Measurements from ENCODE around the gene CLEC16A. TPM values are rescaled to one million over a fixed set of nuclear protein-coding genes. Genes with fewer than 3 reads are reported as not detected.
A peak's percentile ranks its signal among the peaks of the same experiment; 100 is the strongest.

Gene CLEC16A
- total and polyA plus RNA-seq, 4 donors = 14.3 to 44.4 (median 26.4) TPM

DNA sequence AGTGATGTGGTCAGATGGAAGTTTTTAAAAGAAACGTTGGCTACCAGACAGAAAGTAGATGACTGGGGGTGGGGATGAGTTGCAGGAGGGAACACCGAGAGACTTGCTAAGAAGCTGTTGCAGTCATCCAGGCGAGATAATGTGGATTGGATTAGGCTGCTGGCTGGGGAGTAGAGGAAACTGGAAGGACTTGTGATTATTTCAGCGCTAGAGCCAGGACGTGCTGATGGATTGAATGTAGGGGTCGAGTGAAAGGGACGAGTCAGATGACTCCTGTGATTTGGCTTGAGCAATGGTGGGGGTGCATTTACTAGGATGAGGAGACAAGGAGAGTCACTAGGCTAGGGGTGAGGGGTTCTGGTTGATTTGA is 88.5 kb downstream of the CLEC16A start:
- H3K27ac ChIP-seq (ENCODE audit: low read depth in 1 of 2, low read length in 1 of 2) = peak overlapping the region; percentile 13 to 14
- peaks cover 4 to 34% (median 16%) of the 10 kb centered on the region in 5 donors for H3K4me1 ChIP-seq (ENCODE audit: control insufficient read depth in 5 of 5, insufficient read depth in 5 of 5, low read length in 5 of 5)
- TF ChIP-seq, protein P1, sequence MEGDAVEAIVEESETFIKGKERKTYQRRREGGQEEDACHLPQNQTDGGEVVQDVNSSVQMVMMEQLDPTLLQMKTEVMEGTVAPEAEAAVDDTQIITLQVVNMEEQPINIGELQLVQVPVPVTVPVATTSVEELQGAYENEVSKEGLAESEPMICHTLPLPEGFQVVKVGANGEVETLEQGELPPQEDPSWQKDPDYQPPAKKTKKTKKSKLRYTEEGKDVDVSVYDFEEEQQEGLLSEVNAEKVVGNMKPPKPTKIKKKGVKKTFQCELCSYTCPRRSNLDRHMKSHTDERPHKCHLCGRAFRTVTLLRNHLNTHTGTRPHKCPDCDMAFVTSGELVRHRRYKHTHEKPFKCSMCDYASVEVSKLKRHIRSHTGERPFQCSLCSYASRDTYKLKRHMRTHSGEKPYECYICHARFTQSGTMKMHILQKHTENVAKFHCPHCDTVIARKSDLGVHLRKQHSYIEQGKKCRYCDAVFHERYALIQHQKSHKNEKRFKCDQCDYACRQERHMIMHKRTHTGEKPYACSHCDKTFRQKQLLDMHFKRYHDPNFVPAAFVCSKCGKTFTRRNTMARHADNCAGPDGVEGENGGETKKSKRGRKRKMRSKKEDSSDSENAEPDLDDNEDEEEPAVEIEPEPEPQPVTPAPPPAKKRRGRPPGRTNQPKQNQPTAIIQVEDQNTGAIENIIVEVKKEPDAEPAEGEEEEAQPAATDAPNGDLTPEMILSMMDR (IDR thresholded peaks at IDR 0.05; ENCODE audit: control extremely low read depth, extremely low read depth) = no peak
- H3K27me3 ChIP-seq (ENCODE audit: control insufficient read depth in 3 of 3, insufficient read depth in 3 of 3, low read length in 2 of 3) = no peaks in the 10 kb centered on the region
- H3K9ac ChIP-seq (ENCODE audit: insufficient read depth in 1 of 2, low read length in 2 of 2) = no peak overlapping the region
- 79 to 83% methylated on average over 7 of the region's 7 CpGs for WGBS, 2 donors
- no peak for ATAC-seq (ENCODE audit: insufficient read depth, low FRiP score)
- peaks cover 0 to 7% (median under 1%) of the 10 kb centered on the region in 4 donors for H3K9me3 ChIP-seq (ENCODE audit: control insufficient read depth in 4 of 4, insufficient read depth in 3 of 4, low read length in 3 of 4)
- DNase-seq = peak; percentile 78 to 95 (median 89)
- H3K36me3 ChIP-seq (ENCODE audit: control insufficient read depth in 4 of 4, insufficient read depth in 4 of 4, low read length in 4 of 4) = peaks cover 3 to 16% (median 10%) of the 10 kb centered on the region in 4 donors
- no peak overlapping the region for H3K4me3 ChIP-seq

DNA sequence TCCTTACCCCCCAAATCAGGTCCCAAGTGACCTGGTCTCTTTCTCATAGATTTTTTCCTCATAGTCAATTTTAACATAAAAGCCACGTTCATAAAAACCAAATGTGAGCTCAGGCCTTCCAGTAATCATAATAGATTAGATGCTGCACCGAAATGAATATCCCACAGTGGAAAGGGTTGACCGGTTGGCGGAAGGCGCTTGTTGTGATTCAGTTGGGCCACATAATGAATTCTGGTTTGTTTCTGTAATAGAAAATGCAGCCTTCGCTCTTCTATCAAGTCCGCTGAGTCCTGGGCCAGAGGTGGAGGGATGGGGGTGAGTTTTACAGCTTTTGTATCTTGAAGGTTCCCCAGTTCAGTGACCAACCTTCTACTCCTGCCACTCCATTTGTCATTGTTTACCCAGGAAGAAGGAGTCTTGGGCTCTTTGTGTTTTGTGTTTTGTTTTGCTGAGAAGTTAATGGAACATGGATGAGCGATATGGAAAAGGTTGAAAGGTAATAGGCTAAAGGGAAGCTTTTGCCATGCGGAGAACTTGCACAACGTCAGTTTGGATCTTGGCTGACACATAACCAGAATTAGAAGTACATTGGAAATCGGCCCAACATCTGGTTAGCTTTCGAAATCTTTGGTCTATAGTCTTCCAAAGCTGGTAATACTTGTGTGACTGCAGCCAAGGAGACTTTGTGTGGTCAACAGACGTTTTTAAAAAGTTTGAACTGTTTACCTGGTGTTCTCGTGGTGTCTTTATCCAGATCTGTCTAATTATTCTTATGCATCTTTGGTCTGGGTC is 89.5 kb downstream of the CLEC16A start:
- peak; percentile 41 to 89 (median 86) for DNase-seq
- H3K36me3 ChIP-seq (ENCODE audit: control insufficient read depth in 4 of 4, insufficient read depth in 4 of 4, low read length in 4 of 4) = peaks cover 3 to 17% (median 9%) of the 10 kb centered on the region in 4 donors

DNA sequence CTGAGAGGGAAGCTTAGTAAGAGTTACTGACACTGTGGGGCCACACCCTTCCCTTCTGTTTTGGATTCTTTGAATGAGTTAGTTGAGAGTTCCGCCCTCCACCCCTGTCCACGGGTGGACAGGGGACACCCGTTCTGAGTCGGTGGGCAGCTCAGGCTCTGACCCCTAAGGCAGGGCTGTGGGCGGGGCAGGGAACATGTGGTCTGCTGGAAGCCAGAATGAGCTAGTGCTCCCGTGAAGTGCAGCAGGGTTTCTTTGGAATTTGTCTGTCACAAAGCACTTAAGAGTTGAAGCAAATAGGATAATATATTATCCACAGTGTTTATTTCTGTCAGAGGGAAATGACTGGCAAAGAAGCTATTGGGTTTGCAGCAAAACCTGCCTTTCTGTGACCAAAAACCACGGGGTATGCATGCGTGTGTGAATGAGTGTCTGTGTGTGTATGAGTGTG is 90.1 kb downstream of the CLEC16A start:
- H3K9me3 ChIP-seq (ENCODE audit: control insufficient read depth in 4 of 4, insufficient read depth in 3 of 4, low read length in 3 of 4) = peaks cover 0 to 3% (median under 1%) of the 10 kb centered on the region in 4 donors
- H3K4me1 ChIP-seq (ENCODE audit: control insufficient read depth in 5 of 5, insufficient read depth in 5 of 5, low read length in 5 of 5) = peaks cover 4 to 34% (median 16%) of the 10 kb centered on the region in 5 donors
- WGBS, 2 donors = 59 to 76% methylated on average over 8 of the region's 8 CpGs
- ATAC-seq (ENCODE audit: insufficient read depth, low FRiP score) = no peak
- no peak for DNase-seq
- H3K27me3 ChIP-seq (ENCODE audit: control insufficient read depth in 3 of 3, insufficient read depth in 3 of 3, low read length in 2 of 3) = no peaks in the 10 kb centered on the region
- no peak overlapping the region for H3K4me3 ChIP-seq
- no peak overlapping the region for H3K9ac ChIP-seq (ENCODE audit: insufficient read depth in 1 of 2, low read length in 2 of 2)
- H3K36me3 ChIP-seq (ENCODE audit: control insufficient read depth in 4 of 4, insufficient read depth in 4 of 4, low read length in 4 of 4) = peaks cover 3 to 17% (median 4%) of the 10 kb centered on the region in 4 donors
- no peak overlapping the region for H3K27ac ChIP-seq (ENCODE audit: low read depth in 1 of 2, low read length in 1 of 2)
- TF ChIP-seq, protein P1 (IDR thresholded peaks at IDR 0.05; ENCODE audit: control extremely low read depth, extremely low read depth) = no peak

More for the DNA sequence above, 89.5 kb downstream of the CLEC16A start:
- peaks cover 4 to 34% (median 16%) of the 10 kb centered on the region in 5 donors for H3K4me1 ChIP-seq (ENCODE audit: control insufficient read depth in 5 of 5, insufficient read depth in 5 of 5, low read length in 5 of 5)
- no peak overlapping the region for H3K27ac ChIP-seq (ENCODE audit: low read depth in 1 of 2, low read length in 1 of 2)
- H3K4me3 ChIP-seq = no peak overlapping the region
- 77 to 78% methylated on average over 14 of the region's 14 CpGs for WGBS, 2 donors
- H3K27me3 ChIP-seq (ENCODE audit: control insufficient read depth in 3 of 3, insufficient read depth in 3 of 3, low read length in 2 of 3) = no peaks in the 10 kb centered on the region
- ATAC-seq (ENCODE audit: insufficient read depth, low FRiP score) = no peak
- peaks cover 0 to 6% (median under 1%) of the 10 kb centered on the region in 4 donors for H3K9me3 ChIP-seq (ENCODE audit: control insufficient read depth in 4 of 4, insufficient read depth in 3 of 4, low read length in 3 of 4)
- TF ChIP-seq, protein P1 (IDR thresholded peaks at IDR 0.05; ENCODE audit: control extremely low read depth, extremely low read depth) = no peak
- no peak overlapping the region for H3K9ac ChIP-seq (ENCODE audit: insufficient read depth in 1 of 2, low read length in 2 of 2)

All from lung (tissue), 12 donors.